ENCODE data around the gene OCA2. TPM values are rescaled to one million over a fixed set of nuclear protein-coding genes. Genes with fewer than 3 reads are reported as not detected.
"Not testable (repeated sequence)": the region's sequence is repeated elsewhere in the genome, so short reads cannot be mapped to it uniquely, and the experiment has no call there.

OCA2 gene
- total RNA-seq, 2 experiments from 2014 or later = not detected

GRCh38 chr15:27850981-27851857, 247.9 kb downstream of the OCA2 start:
- no peak overlapping the region for H3K4me2 ChIP-seq (ENCODE audit: low read length)
- no peaks in the 10 kb centered on the region for H3K4me1 ChIP-seq (ENCODE audit: insufficient read depth, low read length, poor library complexity, severe bottlenecking)
- no peaks in the 10 kb centered on the region for H3K79me2 ChIP-seq (ENCODE audit: insufficient read depth, low read depth, low read length)
- intact Hi-C loops (cut with micrococcal nuclease; ENCODE audit: unreplicated experiment) = no loop called here
- BruUV-seq (replicated peaks) = no TSS peak
- no peak for DNase-seq (ENCODE audit: low spot score)
- no peaks in the 10 kb centered on the region for H3K9me3 ChIP-seq (ENCODE audit: low read length)
- no peak overlapping the region for H3K4me3 ChIP-seq (ENCODE audit: low read depth, low read length, poor library complexity, severe bottlenecking)
- ChIA-PET CTCF (ENCODE audit: unreplicated experiment) (no interaction called here), POLR2A (interaction anchor here (0.6 kb wide), 1 partner anchor 431 kb away, joined by 3 read pairs; no protein-coding TSS in a partner anchor)
- no peaks in the 10 kb centered on the region for H3K36me3 ChIP-seq (ENCODE audit: insufficient read depth, low read length)
- no peaks in the 10 kb centered on the region for H4K20me1 ChIP-seq (ENCODE audit: insufficient read depth, low read length)
- no peaks in the 10 kb centered on the region for H3K9me2 ChIP-seq (ENCODE audit: insufficient read depth, low read length)
- H3K27ac ChIP-seq (ENCODE audit: low read depth, low read length, poor library complexity, severe bottlenecking) = no peak overlapping the region
- no peak overlapping the region for H2AFZ ChIP-seq (ENCODE audit: low read length)
- TF ChIP-seq CTCF (conservative IDR thresholded peaks at IDR 0.05; ENCODE audit: low read length) (no peak), EZH2phosphoT487 (IDR thresholded peaks at IDR 0.05; ENCODE audit: borderline replicate concordance, low read depth, low read length) (no peak)

- H3K4me3 ChIP-seq (ENCODE audit: low read depth, low read length, poor library complexity, severe bottlenecking) = no peak overlapping the region
- CTCF ChIA-PET (ENCODE audit: unreplicated experiment) = no interaction called here
- H2AFZ ChIP-seq (ENCODE audit: low read length) = no peak overlapping the region
- H4K20me1 ChIP-seq (ENCODE audit: insufficient read depth, low read length) = no peaks in the 10 kb centered on the region
- intact Hi-C loops (cut with micrococcal nuclease; ENCODE audit: unreplicated experiment) = no loop called here
- no peak for TF ChIP-seq CTCF (conservative IDR thresholded peaks at IDR 0.05; ENCODE audit: low read length)
- TF ChIP-seq EZH2phosphoT487 (IDR thresholded peaks at IDR 0.05; ENCODE audit: borderline replicate concordance, low read depth, low read length) = no peak
- POLR2A ChIA-PET = no interaction called here
- H3K4me2 ChIP-seq (ENCODE audit: low read length) = no peak overlapping the region
- no TSS peak for BruUV-seq (replicated peaks)
- H3K27ac ChIP-seq (ENCODE audit: low read depth, low read length, poor library complexity, severe bottlenecking) = no peak overlapping the region
- no peaks in the 10 kb centered on the region for H3K9me2 ChIP-seq (ENCODE audit: insufficient read depth, low read length)
- no peak for DNase-seq (ENCODE audit: low spot score)
- no peaks in the 10 kb centered on the region for H3K36me3 ChIP-seq (ENCODE audit: insufficient read depth, low read length)
- no peaks in the 10 kb centered on the region for H3K9me3 ChIP-seq (ENCODE audit: low read length)
- H3K4me1 ChIP-seq (ENCODE audit: insufficient read depth, low read length, poor library complexity, severe bottlenecking) = no peaks in the 10 kb centered on the region
- no peaks in the 10 kb centered on the region for H3K79me2 ChIP-seq (ENCODE audit: insufficient read depth, low read depth, low read length)
Observed at GRCh38 chr15:27850050-27850449, 249.1 kb downstream of the OCA2 start.

DNA sequence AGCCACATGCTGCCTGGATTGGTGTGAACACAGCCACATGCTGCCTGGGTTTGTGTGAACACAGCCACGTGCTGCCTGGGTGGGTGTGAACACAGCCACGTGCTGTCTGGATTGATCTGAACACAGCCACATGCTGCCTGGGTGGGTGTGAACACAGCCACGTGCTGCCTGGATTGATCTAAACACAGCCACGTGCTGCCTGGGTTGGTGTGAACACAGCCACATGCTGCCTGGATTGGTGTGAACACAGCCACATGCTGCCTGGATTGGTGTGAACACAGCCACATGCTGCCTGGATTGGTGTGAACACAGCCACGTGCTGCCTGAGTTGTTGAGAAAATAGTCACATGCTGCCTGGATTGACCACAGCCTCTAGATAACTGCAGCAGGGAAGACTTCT, 250.2 kb downstream of the OCA2 start:
- CTCF ChIA-PET (ENCODE audit: unreplicated experiment); H3K4me1 ChIP-seq (ENCODE audit: insufficient read depth, low read length, poor library complexity, severe bottlenecking); H3K79me2 ChIP-seq (ENCODE audit: insufficient read depth, low read depth, low read length); H3K36me3 ChIP-seq (ENCODE audit: insufficient read depth, low read length); intact Hi-C loops (cut with micrococcal nuclease; ENCODE audit: unreplicated experiment); H4K20me1 ChIP-seq (ENCODE audit: insufficient read depth, low read length); BruUV-seq (replicated peaks); H3K4me3 ChIP-seq (ENCODE audit: low read depth, low read length, poor library complexity, severe bottlenecking); H3K9me3 ChIP-seq (ENCODE audit: low read length); H3K4me2 ChIP-seq (ENCODE audit: low read length); H2AFZ ChIP-seq (ENCODE audit: low read length); H3K27ac ChIP-seq (ENCODE audit: low read depth, low read length, poor library complexity, severe bottlenecking); DNase-seq (ENCODE audit: low spot score); H3K9me2 ChIP-seq (ENCODE audit: insufficient read depth, low read length): not testable (repeated sequence)
- POLR2A ChIA-PET = interaction anchor here (0.7 kb wide), 1 partner anchor 93 kb away, joined by 3 read pairs; no protein-coding TSS in a partner anchor
